Caco-2 (cell line): ENCODE measurements around the gene PTPRN2. TPM values are rescaled to one million over a fixed set of nuclear protein-coding genes. Genes with fewer than 3 reads are reported as not detected.

Source experiments
- BruUV-seq: library from RNA; stranded (reverse); fragments of 400-500 nt; replicated peaks from 2 replicates; lab custom pipeline; 2021; lab: Mats Ljungman, UMichigan
- CTCF ChIA-PET: fragments of 300-600 bp; sonication (Branson Sonifier 250); formaldehyde crosslinking; loops from one replicate; lab custom pipeline; 2022; ENCODE audit warnings: antibody characterized with exemption; lab: Charles Lee
- POLR2A ChIA-PET: fragments of 300-600 bp; sonication (Branson Sonifier 250); formaldehyde crosslinking; loops from one replicate; lab custom pipeline; 2022; ENCODE audit warnings: antibody characterized with exemption; lab: Charles Lee
- DNase-seq, 2 experiments: peaks; one replicate each; pipeline versions ENCODE4 v3.0.0 to v3.0.0-alpha.2; 2020 to 2022
- H3K27me3 ChIP-seq: replicated peaks from 2 replicates; pipeline ENCODE4 v1.6.0; 2011; ENCODE audit warnings: low read length; ENCODE audit not compliant: control insufficient read depth, insufficient read depth
- H3K36me3 ChIP-seq: 2 replicates; pipeline ENCODE4 v1.5.1; 2011; ENCODE audit warnings: low read length; ENCODE audit not compliant: control insufficient read depth, insufficient read depth
- H3K4me1 ChIP-seq: fragments of 250-450 bp; sonication (Bioruptor Pico); 2 replicates; pipeline ENCODE4 v1.5.1; 2020; ENCODE audit warnings: mild to moderate bottlenecking
- H3K4me3 ChIP-seq: 2 replicates; pipeline ENCODE4 v1.5.1; 2011; ENCODE audit warnings: low read depth, mild to moderate bottlenecking, control low read depth, low read length
- H3K9me3 ChIP-seq: fragments of 250-450 bp; sonication (Bioruptor Pico); 2 replicates; pipeline ENCODE4 v1.5.1; 2020; ENCODE audit warnings: mild to moderate bottlenecking, moderate library complexity
- H3K27ac Mint-ChIP-seq: one replicate; pipeline ENCODE4 v1.8.0; 2022; ENCODE audit warnings: mixed read lengths; ENCODE audit not compliant: unreplicated experiment
- H3K27me3 Mint-ChIP-seq: one replicate; pipeline ENCODE4 v1.8.0; 2022; ENCODE audit warnings: mixed read lengths; ENCODE audit not compliant: insufficient read depth, unreplicated experiment
- H3K36me3 Mint-ChIP-seq: one replicate; pipeline ENCODE4 v1.8.0; 2022; ENCODE audit warnings: mild to moderate bottlenecking, mixed read lengths; ENCODE audit not compliant: insufficient read depth, unreplicated experiment
- H3K4me1 Mint-ChIP-seq: one replicate; pipeline ENCODE4 v1.8.0; 2022; ENCODE audit warnings: low read depth, mixed read lengths; ENCODE audit not compliant: unreplicated experiment
- H3K4me3 Mint-ChIP-seq: one replicate; pipeline ENCODE4 v1.8.0; 2022; ENCODE audit warnings: mild to moderate bottlenecking, moderate library complexity, mixed read lengths; ENCODE audit not compliant: unreplicated experiment
- H3K9me3 Mint-ChIP-seq: one replicate; pipeline ENCODE4 v1.8.0; 2022; ENCODE audit warnings: mixed read lengths; ENCODE audit not compliant: unreplicated experiment
- intact Hi-C: fragments of 100-400 bp; cut with micrococcal nuclease; formaldehyde crosslinking; loops from one replicate; pipeline ENCODE4 v1.10.0; 2022; ENCODE audit not compliant: unreplicated experiment
- total RNA-seq: library from RNA; stranded (reverse); gene quantifications from 2 replicates; pipeline ENCODE4 v1.2.3, GENCODE V29; 2022
- TF ChIP-seq, protein P1 (sequence below), 2 experiments: fragments of 200-600 bp in 1 of 2; IDR thresholded peaks; 1 replicate in 1 of 2; 2 replicates in 1 of 2; pipeline versions ENCODE4 v1.5.1 to v1.8.0; 2011 to 2022; ENCODE audit warnings: antibody characterized with exemption in 1 of 2, control low read depth in 1 of 2, inconsistent platforms in 1 of 2, low read depth in 1 of 2, low read length in 1 of 2, mild to moderate bottlenecking in 1 of 2, moderate library complexity in 1 of 2; ENCODE audit not compliant: insufficient read depth in 1 of 2, severe bottlenecking in 1 of 2, unreplicated experiment in 1 of 2

Gene PTPRN2
- total RNA-seq, 1 experiment from 2014 or later = 1.4 TPM

DNA sequence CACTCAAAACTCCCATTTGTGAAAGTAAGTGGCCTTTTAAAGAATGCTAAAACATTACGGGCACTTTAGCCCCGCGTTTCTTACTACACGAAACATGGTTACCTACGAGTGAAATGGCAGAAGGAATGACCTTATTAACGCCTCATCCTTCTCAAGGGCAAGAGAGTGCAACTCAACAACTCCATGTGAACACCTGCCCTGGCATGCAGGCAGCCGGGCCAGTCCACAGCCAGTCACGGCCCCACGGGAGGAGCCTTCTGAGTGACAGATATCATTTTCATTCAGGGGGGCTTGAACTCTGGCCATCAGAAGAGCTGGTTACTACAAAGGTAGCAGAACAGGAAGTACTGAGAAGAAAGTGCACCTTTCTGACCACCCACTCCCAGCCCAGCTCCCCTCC, 236.1 kb downstream of the PTPRN2 start:
- Histone ChIP-seq H3K9me3 (no peaks in the 10 kb centered on the region), H3K27me3 (no peaks in the 10 kb centered on the region), H3K4me3 (no peak overlapping the region), H3K4me1 (no peaks in the 10 kb centered on the region), H3K36me3 (no peaks in the 10 kb centered on the region)
- Mint-ChIP-seq H3K4me3 (no peak overlapping the region), H3K27ac (no peak overlapping the region), H3K36me3 (no peaks in the 10 kb centered on the region), H3K4me1 (no peaks in the 10 kb centered on the region), H3K27me3 (no peaks in the 10 kb centered on the region), H3K9me3 (peaks cover 39% of the 10 kb centered on the region)
- ChIA-PET CTCF (no interaction called here), POLR2A (no interaction called here)
- DNase-seq = no peak
- TF ChIP-seq, protein P1, sequence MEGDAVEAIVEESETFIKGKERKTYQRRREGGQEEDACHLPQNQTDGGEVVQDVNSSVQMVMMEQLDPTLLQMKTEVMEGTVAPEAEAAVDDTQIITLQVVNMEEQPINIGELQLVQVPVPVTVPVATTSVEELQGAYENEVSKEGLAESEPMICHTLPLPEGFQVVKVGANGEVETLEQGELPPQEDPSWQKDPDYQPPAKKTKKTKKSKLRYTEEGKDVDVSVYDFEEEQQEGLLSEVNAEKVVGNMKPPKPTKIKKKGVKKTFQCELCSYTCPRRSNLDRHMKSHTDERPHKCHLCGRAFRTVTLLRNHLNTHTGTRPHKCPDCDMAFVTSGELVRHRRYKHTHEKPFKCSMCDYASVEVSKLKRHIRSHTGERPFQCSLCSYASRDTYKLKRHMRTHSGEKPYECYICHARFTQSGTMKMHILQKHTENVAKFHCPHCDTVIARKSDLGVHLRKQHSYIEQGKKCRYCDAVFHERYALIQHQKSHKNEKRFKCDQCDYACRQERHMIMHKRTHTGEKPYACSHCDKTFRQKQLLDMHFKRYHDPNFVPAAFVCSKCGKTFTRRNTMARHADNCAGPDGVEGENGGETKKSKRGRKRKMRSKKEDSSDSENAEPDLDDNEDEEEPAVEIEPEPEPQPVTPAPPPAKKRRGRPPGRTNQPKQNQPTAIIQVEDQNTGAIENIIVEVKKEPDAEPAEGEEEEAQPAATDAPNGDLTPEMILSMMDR (IDR thresholded peaks at IDR 0.05; ENCODE audit: insufficient read depth in 1 of 2, low read depth in 1 of 2, low read length in 1 of 2, severe bottlenecking in 1 of 2, unreplicated experiment in 1 of 2) = no peak
- no TSS peak for BruUV-seq
- intact Hi-C loops = loop anchor here (5.0 kb wide), 1 partner anchor 919 kb away; no protein-coding TSS in a partner anchor

DNA sequence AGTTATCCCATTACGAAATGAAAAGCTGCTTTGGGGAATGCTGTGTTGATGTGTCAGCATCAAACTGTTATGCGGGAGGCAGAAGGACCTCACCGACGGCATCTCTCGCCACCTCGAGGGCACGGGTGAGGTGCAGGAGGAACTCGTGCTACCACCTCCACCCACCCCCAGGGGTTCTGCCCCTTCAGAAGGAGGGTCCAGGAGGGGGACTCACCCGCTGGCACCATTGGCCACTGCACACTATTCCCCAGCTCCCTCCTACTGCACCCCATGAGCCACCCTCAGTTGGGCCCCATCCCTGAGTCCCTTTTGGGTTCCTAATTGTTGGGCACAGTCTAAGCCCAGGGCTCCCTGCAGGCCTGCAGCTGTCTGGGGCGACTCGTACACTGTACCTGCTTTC, 236.6 kb downstream of the PTPRN2 start:
- Mint-ChIP-seq H3K27ac (no peak overlapping the region), H3K36me3 (no peaks in the 10 kb centered on the region), H3K27me3 (no peaks in the 10 kb centered on the region), H3K9me3 (peaks cover 38% of the 10 kb centered on the region), H3K4me1 (no peaks in the 10 kb centered on the region), H3K4me3 (no peak overlapping the region)
- TF ChIP-seq, protein P1 (IDR thresholded peaks at IDR 0.05; ENCODE audit: insufficient read depth in 1 of 2, low read depth in 1 of 2, low read length in 1 of 2, severe bottlenecking in 1 of 2, unreplicated experiment in 1 of 2) = no peak
- Histone ChIP-seq H3K27me3 (no peaks in the 10 kb centered on the region), H3K4me1 (no peaks in the 10 kb centered on the region), H3K9me3 (no peaks in the 10 kb centered on the region), H3K4me3 (no peak overlapping the region), H3K36me3 (no peaks in the 10 kb centered on the region)
- BruUV-seq = no TSS peak
- POLR2A ChIA-PET = no interaction called here
- no peak for DNase-seq
- CTCF ChIA-PET = interaction anchor here (0.5 kb wide), 1 partner anchor 13 kb away, joined by 3 read pairs; no protein-coding TSS in a partner anchor
- intact Hi-C loops = loop anchor here (5.0 kb wide), 1 partner anchor 919 kb away; no protein-coding TSS in a partner anchor

DNA sequence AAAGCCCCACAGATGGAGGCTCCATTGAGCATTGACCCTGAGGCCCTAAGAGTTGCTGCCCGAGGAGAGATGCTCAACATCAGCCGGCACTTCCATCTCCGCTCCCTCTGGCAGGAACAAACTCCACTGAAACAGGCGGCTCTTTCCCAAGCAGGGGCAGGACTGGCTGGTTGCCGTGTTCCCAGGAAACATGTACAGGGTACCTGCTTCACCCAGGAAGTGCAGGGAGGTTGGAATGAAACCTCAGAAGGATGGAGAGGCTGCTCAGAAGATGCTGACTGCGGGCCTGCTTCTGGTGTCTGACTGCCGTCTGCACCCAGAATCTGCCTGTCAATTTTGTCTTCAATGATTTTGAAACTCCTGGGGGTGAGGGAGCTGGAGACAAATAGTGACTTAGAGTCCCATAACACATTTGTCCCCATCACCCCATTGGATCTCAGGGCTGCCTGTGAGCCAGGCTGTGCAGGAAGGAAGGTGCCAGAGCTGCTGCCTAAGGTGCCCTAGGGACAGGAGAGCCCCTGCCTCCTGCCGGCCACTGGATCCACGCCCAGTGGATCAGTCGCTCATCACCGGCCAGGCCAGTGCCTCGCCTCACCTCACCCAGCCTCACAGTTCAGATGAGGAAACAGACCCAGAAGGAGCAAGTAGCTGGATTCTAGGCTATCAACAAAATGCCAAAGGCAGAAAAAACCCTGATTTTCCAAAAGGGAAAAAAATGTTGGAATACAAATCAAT, 237.3 kb downstream of the PTPRN2 start:
- Mint-ChIP-seq H3K27me3 (no peaks in the 10 kb centered on the region), H3K9me3 (peaks cover 34% of the 10 kb centered on the region), H3K27ac (no peak overlapping the region), H3K36me3 (no peaks in the 10 kb centered on the region), H3K4me3 (no peak overlapping the region), H3K4me1 (no peaks in the 10 kb centered on the region)
- Histone ChIP-seq H3K36me3 (no peaks in the 10 kb centered on the region), H3K27me3 (no peaks in the 10 kb centered on the region), H3K4me1 (no peaks in the 10 kb centered on the region), H3K9me3 (no peaks in the 10 kb centered on the region), H3K4me3 (no peak overlapping the region)
- POLR2A ChIA-PET = no interaction called here
- intact Hi-C loops = loop anchor here (5.0 kb wide), 1 partner anchor 918 kb away; no protein-coding TSS in a partner anchor
- CTCF ChIA-PET = no interaction called here
- no peak for DNase-seq
- TF ChIP-seq, protein P1 (IDR thresholded peaks at IDR 0.05; ENCODE audit: insufficient read depth in 1 of 2, low read depth in 1 of 2, low read length in 1 of 2, severe bottlenecking in 1 of 2, unreplicated experiment in 1 of 2) = no peak
- no TSS peak for BruUV-seq
